ENCODE measurements around the gene MAML2. TPM values are rescaled to one million over a fixed set of nuclear protein-coding genes. Genes with fewer than 3 reads are reported as not detected.

MAML2 gene
- total RNA-seq, 1 experiment from 2014 or later, result 2.7 TPM

GRCh38 chr11:96204366-96204659 lies 138.7 kb downstream of the MAML2 start:
- Histone ChIP-seq H3K27ac (ENCODE audit: insufficient read length, low read depth, low read length) (no peak overlapping the region), H3K9ac (ENCODE audit: extremely low read depth, insufficient read length, low read length) (no peak overlapping the region), H2BK5ac (ENCODE audit: insufficient read length, low read length) (no peak overlapping the region), H2BK15ac (ENCODE audit: low read depth, low read length) (no peak overlapping the region), H3K79me2 (ENCODE audit: insufficient read depth, low read length) (no peaks in the 10 kb centered on the region), H3K4me1 (ENCODE audit: insufficient read depth, low read length) (peaks cover 4% of the 10 kb centered on the region; the same call in 1 of the 2 replicates), H3K23me2 (ENCODE audit: insufficient read length, low read depth, low read length, poor library complexity, severe bottlenecking) (no peaks in the 10 kb centered on the region), H3K4ac (ENCODE audit: low read depth, low read length) (no peak overlapping the region), H4K5ac (ENCODE audit: insufficient read length, low read depth, low read length) (no peak overlapping the region), H2AFZ (ENCODE audit: low read length) (no peak overlapping the region), H2AK5ac (ENCODE audit: insufficient read length, low read length) (no peak overlapping the region), H3K14ac (ENCODE audit: insufficient read depth, low read length) (no peak overlapping the region), H3K9me3 (ENCODE audit: control insufficient read depth, low read depth, low read length) (no peaks in the 10 kb centered on the region), H3K18ac (ENCODE audit: insufficient read length, low read depth, low read length) (no peak overlapping the region), H3K79me1 (ENCODE audit: insufficient read depth, low read depth, low read length, poor library complexity, severe bottlenecking) (no peaks in the 10 kb centered on the region), H3K56ac (ENCODE audit: insufficient read length, low read depth, low read length) (no peak overlapping the region), H3K27me3 (ENCODE audit: insufficient read depth, low read length) (no peaks in the 10 kb centered on the region), H4K8ac (replicated peaks; ENCODE audit: insufficient read length, low read depth, low read length) (no peak overlapping the region), H2BK20ac (ENCODE audit: low read depth, low read length, poor library complexity, severe bottlenecking) (no peak overlapping the region), H3K23ac (ENCODE audit: insufficient read length, low read depth, low read length) (no peak overlapping the region), H3T11ph (ENCODE audit: low read length) (no peak overlapping the region), H2BK120ac (ENCODE audit: low read depth, low read length, poor library complexity, severe bottlenecking) (no peak overlapping the region), H3K4me2 (ENCODE audit: insufficient read depth, insufficient read length, low read length) (no peak overlapping the region), H4K91ac (ENCODE audit: insufficient read length, low read depth, low read length) (no peak overlapping the region), H2BK12ac (ENCODE audit: insufficient read length, low read depth, low read length) (no peak overlapping the region), H4K20me1 (ENCODE audit: control insufficient read depth, insufficient read depth, insufficient read length) (no peaks in the 10 kb centered on the region)
- Mint-ChIP-seq H3K36me3 (ENCODE audit: insufficient read depth in 1 of 3, low read depth in 3 of 3) (peaks cover 0 to 4% (median 0%) of the 10 kb centered on the region in 3 experiments; a peak in 1 of 7 replicates), H3K27ac (no peak overlapping the region), H3K4me1 (peaks cover 17 to 36% of the 10 kb centered on the region in 2 experiments), H3K27me3 (ENCODE audit: low read depth) (no peaks in the 10 kb centered on the region), H3K4me3 (no peak overlapping the region), H3K9me3 (no peaks in the 10 kb centered on the region; a peak in 1 of 5 replicates)
- no peak for DNase-seq
- TF ChIP-seq, protein P1, sequence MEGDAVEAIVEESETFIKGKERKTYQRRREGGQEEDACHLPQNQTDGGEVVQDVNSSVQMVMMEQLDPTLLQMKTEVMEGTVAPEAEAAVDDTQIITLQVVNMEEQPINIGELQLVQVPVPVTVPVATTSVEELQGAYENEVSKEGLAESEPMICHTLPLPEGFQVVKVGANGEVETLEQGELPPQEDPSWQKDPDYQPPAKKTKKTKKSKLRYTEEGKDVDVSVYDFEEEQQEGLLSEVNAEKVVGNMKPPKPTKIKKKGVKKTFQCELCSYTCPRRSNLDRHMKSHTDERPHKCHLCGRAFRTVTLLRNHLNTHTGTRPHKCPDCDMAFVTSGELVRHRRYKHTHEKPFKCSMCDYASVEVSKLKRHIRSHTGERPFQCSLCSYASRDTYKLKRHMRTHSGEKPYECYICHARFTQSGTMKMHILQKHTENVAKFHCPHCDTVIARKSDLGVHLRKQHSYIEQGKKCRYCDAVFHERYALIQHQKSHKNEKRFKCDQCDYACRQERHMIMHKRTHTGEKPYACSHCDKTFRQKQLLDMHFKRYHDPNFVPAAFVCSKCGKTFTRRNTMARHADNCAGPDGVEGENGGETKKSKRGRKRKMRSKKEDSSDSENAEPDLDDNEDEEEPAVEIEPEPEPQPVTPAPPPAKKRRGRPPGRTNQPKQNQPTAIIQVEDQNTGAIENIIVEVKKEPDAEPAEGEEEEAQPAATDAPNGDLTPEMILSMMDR (conservative IDR thresholded peaks at IDR 0.05), result no peak
